GM21381 (cell line): ENCODE measurements around the gene PRDM16.

Experiments used
- ATAC-seq: cut with Tn5 transposase; IDR thresholded peaks from one replicate; pipeline ENCODE4 v1.9.1; 2021; ENCODE audit warnings: mild to moderate bottlenecking, moderate library complexity; ENCODE audit not compliant: unreplicated experiment

Gene PRDM16

DNA sequence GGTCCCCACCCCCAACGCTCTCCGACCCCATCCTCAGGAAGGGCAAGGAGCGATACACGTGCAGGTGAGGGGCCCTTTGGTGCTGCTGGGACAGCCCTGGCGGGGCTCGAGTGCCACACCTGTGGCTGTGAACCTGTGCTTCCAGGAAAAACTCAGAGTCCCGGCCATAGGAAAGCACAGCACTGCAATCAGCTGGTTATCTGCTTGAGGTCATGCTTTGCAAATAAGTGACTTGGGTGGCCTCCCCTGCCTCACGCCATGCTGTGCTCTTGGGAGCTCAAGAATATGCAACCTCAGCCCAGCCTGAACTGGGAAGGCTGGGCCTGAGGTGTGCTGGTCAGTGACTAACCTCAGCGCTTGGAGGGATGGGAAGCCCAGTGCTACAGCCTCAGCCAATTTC is 348.9 kb downstream of the PRDM16 start:
- no peak for ATAC-seq

DNA sequence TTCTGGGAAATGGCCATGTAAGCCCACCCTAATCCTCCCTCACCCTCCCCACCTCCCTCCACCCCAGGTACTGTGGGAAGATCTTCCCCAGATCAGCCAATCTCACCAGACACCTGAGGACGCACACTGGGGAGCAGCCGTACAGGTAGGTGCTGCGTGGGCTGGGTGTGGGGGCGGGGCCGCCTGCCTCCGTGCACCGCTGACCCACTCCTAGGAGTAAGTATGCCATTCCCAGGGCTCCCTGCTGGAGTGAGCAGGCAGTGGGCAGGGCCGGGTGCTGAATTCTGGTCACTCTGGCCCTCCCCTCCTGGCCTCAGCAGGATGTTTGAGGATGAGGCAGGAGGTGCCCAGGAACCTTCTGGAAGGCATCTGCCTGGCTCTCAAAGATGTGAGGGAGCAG is 349.6 kb downstream of the PRDM16 start:
- ATAC-seq: no peak

DNA sequence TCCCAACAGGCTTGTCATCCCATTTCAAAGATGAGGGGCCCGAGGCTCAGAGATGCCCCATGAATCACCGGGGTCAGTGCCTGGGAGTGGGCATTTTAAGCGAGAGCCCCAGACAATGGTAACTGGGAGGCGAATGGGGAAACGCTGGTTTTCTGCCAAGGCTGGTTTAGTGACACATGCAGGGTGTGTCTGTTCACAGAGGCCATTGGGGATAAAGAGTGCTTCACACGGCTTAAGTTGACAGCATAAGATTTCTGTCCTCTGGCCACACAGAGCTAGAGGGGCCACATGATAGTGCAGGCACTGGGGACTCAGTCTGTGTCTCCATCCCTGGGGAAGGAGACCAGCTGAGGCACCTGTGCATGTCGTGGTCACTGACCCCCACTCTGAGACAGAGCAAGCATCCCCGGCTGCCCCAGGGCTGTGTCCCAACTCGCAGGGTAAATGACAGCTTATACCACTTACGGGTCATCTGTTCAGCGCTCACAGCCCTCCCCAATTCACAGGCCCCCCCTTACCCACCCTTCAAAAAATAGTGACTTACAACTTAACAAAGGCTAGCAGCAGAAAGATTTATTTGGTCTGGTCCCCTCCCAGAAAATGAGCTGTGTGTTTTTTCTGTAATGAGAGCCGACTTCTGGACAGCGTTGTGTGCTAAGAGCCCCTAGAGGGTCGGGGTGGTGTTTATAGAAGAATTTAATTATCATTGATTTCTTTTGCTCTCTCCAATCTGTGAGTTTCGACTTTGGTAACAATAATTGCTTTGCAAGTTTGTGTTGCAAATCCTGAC is 350.6 kb downstream of the PRDM16 start:
- ATAC-seq: no peak

DNA sequence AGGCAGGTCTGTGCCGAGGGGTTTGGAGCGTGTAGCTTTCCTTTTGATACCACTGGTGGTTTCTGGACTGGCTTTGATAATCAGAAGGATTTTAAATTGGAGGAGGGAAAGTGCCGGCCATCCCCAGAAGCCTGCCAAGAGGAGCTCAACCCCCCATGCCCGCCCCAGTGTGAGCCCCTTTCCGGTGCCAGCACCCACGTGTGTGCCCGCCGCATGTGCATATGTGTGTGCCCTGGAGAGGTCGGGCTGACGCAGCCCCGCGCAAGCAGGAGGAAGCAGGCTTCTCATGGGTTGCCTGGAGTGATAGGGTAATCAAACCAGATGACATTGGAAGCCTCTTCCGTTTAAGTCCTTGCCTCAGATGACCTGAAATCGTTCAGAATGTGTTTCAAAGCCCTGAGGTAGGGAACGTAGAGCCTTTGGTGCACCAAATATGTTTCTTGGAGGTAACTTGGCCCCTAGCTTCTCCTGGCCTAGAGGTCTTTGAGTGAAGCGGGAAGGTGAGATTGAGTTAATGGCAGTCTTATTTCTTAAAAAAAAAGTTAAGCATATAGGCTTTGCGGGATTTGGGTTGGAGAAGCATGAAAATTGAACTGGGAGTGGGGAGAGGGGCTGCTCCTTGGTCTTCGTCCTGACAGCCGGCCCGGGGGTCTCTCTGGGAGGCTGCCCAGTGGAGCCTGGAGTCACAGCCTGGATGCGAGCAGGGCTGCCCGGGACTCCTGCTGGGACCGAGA is 351.4 kb downstream of the PRDM16 start:
- no peak for ATAC-seq

DNA sequence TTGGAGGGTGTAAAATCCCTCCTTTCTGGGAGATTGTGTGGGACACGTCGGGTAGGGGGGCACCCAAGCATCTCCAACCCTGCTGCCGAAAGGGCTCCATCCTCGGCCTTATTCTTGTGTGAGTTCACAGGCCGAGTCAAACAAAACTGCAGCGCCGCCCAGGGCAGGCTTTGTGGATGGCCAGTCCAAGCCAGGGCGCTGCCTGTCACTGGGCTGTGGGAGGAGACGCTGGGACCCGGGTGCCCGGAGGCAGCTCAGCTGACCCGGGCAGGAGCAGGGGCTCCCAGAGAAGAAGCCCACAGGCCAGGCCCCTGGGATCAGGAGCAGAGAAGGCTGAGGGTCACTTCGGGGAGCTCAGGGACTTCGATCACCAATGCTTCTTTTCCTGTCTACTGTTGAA is 353.6 kb downstream of the PRDM16 start:
- no peak for ATAC-seq

DNA sequence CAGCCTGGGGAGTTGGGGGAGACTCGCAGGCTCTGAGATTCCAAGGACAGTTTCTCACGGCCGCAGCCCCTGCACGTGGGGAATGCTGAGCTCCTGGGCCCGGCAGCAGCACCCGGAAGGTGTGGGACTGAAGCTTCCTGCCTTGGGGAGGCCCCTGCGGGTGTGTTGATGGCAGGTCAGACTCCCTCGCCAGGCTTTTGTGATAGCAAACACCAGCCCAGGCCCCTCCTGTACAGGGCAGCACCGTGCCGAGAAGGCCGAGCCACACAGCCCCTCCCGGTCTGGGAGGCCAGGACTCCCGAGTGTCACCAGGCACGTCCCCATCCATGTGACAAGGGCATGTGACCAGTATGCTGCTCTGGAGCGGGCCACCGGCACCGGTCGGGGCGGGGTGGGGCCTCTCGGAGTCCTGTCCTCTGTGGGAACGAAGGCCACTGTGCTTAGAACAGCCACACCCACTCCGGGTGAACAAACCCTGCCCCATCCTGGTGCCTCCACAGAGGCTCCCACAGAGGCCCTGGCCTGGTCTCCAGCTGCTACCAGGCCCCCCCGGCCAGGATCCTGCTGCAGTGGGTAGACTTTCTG is 354.3 kb downstream of the PRDM16 start:
- no peak for ATAC-seq

DNA sequence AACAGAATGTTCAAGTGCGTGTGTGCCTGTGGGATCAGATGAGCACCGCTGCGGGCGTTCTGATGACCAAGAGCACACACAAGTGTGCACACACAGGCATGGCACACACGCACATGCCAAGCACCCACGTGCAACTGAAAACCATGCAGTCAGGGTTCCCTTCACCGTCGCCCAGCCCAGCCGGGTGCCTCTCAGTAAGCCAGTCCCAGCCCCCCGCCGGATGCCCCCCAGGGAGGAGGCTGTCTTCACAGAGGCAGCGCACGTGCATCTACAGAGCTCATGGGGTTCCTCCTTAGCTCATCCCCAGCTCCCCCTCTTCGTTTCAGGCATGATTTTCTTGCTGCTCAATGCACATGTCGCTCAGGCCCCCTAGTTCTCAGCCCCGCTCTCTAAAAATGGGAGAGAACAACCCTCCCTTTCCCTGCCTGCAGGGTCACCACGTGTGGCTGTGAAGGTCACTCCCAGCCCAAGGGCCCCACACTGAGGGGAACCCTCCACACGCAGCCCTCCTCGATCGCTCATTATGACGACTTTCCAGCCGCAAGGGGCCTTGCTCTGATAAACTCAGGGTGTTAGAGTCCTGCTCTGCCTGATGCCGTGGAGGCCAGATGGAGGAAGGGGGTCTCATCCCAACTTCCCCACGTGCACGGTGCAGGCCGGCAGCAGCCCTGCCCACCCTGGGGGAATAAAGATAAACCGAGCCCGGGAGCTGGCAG is 355.1 kb downstream of the PRDM16 start:
- ATAC-seq: no peak

DNA sequence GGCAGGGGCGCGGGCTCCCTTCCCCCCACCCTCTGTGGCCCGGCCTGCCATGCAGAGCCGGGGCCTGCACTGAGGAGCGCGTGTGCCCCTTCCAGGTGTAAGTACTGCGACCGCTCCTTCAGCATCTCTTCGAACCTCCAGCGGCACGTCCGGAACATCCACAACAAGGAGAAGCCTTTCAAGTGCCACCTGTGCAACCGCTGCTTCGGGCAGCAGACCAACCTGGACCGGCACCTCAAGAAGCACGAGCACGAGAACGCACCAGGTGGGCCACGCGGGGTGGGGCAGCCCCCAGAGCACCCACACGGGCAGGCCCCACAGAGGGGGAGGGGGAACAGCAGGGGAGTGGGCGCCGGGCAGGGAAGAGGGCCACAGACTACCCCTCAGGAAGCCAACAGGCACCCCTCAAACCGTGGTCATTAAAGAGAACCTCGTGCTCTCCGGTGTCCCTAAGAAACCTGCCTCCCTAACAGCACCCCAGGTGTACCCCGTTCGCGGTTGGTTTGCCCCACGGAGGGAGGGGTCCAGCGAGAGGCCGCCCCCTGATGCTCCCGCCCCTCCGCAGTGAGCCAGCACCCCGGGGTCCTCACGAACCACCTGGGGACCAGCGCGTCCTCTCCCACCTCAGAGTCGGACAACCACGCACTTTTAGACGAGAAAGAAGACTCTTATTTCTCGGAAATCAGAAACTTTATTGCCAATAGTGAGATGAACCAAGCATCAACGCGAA is 356.6 kb downstream of the PRDM16 start:
- no peak for ATAC-seq

DNA sequence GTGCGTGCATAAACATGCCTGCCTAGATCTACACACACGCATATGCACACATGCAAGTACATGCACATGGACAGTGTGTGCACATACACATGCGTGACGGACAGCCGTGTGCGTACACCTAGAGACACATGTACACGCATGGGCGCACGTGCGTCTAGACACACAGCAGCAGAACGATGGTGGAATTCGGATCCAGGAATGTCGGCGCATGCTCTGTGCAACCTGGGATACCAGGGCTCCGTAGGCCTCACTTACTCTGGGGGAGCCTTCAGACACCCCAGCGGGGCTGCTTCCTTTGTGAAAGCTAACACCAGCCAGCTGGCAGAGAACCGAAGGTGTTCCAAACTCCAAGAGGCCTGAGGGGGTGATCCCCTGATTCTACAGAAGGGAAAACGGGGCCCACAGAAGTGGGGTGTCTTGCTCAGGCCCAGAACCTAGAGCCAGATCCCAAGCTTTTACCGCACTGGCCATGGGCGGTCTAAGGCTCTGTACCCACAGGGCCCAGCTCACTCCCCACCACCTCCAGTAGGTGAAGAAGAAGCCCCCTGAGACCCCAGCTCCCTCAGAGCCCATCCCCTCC is 358.0 kb downstream of the PRDM16 start:
- ATAC-seq: no peak

DNA sequence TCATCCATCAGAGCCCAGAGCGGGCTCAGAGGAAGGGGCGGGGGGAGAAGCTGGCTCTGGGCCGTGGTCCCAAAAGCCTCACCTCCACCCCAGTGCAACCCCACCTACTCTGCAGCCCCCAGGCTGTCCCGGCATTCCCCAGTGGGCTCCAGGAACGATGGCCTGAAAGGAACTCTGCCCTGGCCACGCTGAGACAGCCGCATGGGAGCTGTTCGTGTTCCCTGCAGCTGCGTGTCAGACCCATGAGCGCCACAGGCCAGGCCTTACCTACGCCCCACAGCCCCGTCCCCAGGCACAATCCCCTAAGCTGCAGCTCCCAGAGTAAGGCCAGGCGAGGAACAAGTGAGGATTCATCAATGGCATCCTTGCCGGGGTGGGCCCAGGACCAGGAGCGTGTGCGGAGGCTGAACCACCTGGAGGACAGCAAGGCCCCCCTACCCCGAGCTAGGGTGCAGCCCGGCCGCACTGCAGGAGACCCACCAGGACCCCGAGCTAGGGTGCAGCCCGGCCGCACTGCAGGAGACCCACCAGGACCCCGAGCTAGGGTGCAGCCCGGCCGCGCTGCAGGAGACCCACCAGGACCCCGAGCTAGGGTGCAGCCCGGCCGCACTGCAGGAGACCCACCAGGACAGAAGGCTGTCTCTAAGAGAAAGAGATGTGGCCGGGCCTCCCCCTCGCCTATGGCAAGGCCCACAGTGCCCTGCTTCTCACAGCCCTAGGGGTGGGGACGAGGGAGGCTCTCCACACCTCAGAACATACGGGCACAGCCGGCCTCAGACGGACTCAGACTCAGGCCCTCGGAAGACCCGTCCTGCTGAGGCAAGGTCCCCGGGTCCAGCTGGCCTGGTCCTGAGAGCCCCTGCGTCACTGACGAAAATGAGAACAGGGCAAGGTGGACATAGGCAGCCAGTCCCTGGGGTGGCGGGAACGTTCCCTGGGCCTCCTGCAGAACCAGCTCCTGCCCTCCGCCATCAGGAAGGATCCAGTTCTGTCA is 359.0 kb downstream of the PRDM16 start:
- ATAC-seq: no peak

DNA sequence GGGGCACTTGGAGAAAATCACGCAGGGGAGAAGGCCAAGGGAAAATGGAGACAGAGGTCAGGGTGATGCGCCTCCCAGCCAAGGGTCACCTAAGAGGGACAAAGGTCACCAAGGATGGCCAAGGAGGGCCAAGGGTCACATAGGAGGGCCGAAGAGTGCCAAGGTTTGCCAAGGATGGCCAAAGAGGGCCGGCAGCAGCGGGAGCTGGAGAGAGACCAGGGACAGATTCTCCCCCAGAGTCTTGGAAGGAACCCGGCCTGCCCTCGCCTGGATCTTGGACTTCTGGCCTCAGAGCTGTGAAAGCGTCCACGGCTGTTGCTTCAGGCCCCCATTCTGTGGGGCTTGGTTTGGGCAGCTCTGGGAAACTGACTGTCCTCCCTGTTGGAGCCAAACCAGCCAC is 359.9 kb downstream of the PRDM16 start:
- no peak for ATAC-seq

DNA sequence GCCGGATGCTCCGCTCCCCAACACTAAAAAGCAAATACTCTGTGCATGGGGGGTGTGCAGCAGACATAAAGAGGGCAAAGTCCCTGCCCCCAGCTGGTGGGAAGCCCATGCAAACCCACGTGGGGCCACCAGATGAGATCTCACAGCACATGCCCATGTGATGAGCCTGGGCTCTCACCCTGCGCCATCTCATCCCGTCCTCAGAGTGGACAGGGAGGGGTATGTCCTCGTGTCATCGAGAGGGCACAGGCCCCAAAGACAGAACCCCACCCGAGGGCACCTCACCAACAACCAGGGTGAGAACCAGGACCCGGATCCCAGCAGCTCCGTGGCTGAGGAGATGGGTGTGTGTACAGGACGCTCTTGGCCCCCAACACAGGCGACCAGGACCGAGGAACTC is 360.3 kb downstream of the PRDM16 start:
- ATAC-seq: no peak

DNA sequence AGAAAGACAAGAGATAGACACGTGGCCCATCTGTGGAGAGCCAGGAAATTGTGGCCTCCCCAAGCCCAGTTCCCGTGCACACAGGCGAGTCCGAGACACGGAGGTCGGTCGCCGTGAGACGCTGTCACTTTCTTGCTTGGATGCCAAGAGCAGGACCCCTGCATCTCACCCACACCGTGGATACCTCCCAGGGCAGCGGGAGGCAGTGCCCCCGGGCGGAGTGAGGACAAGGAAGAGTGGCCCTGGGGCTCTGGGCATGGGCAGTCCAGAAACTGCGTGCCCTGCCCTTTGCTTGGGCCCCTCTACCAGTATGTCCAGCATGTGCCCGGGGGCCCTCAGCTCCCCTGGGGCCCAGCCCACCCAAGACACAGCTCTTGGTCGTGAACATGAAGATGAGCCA is 360.8 kb downstream of the PRDM16 start:
- ATAC-seq: no peak

DNA sequence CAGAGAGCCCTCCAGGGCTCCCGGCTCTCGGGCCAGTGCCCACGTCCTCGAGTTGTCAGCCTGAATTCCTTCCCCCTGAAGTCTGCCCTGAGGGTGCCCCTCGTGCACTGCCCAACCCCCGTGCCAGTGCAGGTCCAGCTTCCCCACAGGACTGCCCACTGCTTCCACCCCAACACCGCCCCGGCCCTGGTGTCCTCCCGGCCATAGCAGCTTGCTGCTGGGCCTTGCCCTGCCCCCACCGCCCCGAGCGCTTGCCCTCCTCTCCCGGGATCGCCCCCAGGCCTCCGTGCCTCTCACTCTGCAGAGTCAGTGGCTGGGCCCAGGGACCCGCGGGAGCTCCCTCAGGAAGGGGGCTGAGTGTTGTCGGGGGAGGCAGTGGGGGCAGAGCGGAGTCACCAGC is 361.4 kb downstream of the PRDM16 start:
- ATAC-seq: no peak

DNA sequence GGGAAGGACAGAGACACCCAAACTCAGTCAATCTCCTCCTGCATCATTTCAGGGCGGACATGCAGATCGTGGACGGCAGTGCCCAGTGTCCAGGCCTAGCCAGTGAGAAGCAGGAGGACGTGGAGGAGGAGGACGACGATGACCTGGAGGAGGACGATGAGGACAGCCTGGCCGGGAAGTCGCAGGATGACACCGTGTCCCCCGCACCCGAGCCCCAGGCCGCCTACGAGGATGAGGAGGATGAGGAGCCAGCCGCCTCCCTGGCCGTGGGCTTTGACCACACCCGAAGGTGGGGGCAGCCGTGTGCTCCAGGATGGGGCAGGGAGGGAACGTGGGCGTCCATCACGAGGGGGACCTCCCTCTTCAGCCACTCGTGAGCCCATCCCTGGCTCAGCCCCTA is 361.8 kb downstream of the PRDM16 start:
- no peak for ATAC-seq

DNA sequence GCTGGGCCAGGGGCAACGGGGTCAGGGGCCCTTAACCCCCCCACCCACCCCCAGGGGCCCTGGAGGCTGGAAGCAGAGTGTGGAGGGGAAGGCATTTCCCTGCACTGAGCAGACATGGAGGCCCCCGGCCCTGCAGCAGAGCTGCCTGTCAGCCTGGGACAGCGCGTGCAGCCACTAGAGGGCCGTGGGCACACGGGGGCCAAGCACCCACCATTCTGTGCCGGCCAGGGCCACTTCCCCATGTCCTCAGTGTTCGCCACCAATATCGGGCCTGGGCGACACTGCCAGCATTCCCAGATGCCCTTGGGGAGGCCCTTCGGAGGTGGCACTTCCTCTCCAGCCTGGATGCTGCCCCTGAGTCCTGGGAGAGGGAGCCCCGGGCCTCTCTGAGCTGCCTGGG is 362.3 kb downstream of the PRDM16 start:
- ATAC-seq: no peak

DNA sequence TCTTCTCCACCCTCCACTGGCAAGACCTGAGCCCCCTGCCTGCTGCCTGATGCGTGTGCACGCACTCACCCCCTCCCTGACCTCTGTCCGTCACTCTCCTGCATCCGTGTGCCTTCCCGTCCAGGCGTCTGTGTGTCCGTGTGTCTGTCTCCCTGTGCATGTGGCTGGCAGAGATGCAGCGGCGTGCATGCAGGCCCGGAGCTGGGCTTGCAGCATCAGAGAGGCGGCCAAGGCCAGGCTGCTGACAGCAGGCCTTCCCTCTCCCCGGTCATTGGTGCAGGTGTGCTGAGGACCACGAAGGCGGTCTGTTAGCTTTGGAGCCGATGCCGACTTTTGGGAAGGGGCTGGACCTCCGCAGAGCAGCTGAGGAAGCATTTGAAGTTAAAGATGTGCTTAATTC is 362.7 kb downstream of the PRDM16 start:
- no peak for ATAC-seq

DNA sequence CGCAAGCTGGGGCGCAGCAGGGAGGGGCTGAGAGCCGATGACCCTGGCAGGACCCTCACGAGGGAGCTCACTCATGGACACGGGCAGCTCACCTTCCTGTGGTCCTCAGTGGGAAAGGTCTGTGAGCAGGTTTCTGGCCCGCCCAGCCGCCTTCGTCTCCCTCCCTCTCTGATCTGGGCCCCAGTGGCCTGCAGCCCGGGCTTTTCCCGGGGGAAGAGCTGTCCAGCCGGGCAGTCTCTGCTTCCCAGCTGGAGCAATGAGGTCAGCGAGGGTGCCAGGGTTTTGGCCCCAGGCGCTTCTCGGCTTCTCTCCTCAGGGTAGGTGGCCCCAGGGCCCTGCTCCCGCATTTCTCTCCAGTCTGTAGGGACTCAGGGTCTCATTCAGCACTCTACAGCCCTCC is 363.3 kb downstream of the PRDM16 start:
- ATAC-seq: no peak

DNA sequence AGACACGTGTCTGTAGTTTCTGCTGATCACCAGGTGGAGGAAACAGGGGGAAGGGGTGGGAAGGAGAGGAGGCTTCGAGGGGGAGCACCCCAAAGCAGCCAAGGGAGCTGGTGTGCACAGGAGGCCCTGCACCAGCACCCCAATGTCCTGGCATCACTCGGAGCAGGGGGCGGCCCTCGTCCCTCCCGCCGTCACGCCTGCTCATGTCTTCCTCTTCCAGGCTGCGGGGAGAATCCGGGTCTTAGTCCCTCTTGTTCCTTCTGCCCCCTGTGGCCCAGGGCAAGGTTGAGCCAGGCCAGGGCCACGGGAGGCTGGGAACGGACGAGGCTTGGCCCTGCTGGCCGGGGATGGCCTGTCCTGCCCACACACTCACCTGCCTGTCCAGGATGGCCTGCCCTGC is 364.1 kb downstream of the PRDM16 start:
- ATAC-seq: no peak
